Ishikawa (cell line): Measurements from ENCODE around the gene SCGB3A2.

Experiments used
- CEBPB ChIP-seq: IDR thresholded peaks from 2 replicates; pipeline ENCODE4 v1.6.1; 2012
- CREB1 ChIP-seq: IDR thresholded peaks from 2 replicates; pipeline ENCODE4 v1.6.1; 2012; ENCODE audit warnings: low read depth
- EGR1 ChIP-seq: IDR thresholded peaks from 2 replicates; pipeline ENCODE4 v1.6.1; 2012
- EP300 ChIP-seq: IDR thresholded peaks from 2 replicates; pipeline ENCODE4 v1.6.1; 2012; ENCODE audit warnings: borderline replicate concordance
- FOXM1 ChIP-seq: IDR thresholded peaks from 2 replicates; pipeline ENCODE4 v1.6.1; 2012; ENCODE audit warnings: low read depth, borderline replicate concordance
- NFIC ChIP-seq: IDR thresholded peaks from 2 replicates; pipeline ENCODE4 v1.6.1; 2012
- RAD21 ChIP-seq: IDR thresholded peaks from 2 replicates; pipeline ENCODE4 v1.6.1; 2012; ENCODE audit warnings: low read depth
- TAF1 ChIP-seq: IDR thresholded peaks from 2 replicates; pipeline ENCODE4 v1.6.1; 2012; ENCODE audit warnings: low read depth, mild to moderate bottlenecking
- TCF12 ChIP-seq: IDR thresholded peaks from 2 replicates; pipeline ENCODE4 v1.6.1; 2012; ENCODE audit warnings: low read depth
- TEAD4 ChIP-seq: IDR thresholded peaks from 2 replicates; pipeline ENCODE4 v1.6.1; 2012
- YY1 ChIP-seq: IDR thresholded peaks from 2 replicates; pipeline ENCODE4 v1.6.1; 2012; ENCODE audit warnings: low read depth
- ZBTB7A ChIP-seq: IDR thresholded peaks from 2 replicates; pipeline ENCODE4 v1.6.1; 2012; ENCODE audit warnings: low read depth
- TF ChIP-seq, protein P1 (sequence below): IDR thresholded peaks from 2 replicates; pipeline ENCODE4 v1.6.1; 2012
- TF ChIP-seq, protein P2 (sequence below): IDR thresholded peaks from 2 replicates; pipeline ENCODE4 v1.6.1; 2012
- TF ChIP-seq, protein P3 (sequence below): IDR thresholded peaks from 2 replicates; pipeline ENCODE4 v1.6.1; 2012; ENCODE audit warnings: low read depth, mild to moderate bottlenecking

SCGB3A2 gene

DNA sequence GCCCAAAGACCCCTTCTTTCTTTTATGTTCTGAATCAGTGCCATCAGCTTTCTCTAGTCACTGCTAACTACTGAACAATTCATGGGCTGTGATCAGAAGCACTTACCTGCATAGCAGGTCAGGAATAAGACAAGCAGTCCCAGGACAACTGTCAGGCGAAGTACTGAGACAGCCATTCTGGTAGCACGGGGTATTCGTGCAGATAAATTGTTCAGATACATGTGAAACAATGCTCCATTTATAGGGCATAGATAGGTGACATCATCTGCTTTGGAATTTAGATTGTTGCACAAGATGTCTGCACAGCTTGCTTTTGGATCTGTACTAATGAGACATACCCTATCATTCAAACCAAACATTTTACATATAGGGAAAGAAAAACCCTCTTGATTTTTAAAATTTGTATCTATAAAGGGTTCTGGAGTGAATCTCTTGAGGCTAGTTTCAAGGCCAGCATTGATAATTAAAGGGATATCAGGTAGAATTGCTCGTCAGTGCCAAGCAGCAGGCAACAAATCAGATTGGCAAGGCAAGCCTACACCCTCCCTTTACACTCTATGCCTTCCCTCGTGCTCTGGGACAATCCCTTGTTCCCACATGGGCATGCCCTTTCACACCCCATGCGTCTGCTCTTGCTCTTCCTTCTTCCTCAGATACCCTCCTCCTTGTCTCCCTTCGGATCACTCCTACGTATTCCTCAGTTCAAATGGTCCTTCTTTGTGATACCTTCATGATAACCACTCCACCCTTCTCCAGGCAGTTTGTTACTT, 28.0 kb downstream of the SCGB3A2 start, which contains the start of gene C5orf46:
Gene C5orf46, minus strand, starts transcription at position 213 of the 770 bp plus-strand sequence. Its CDS starts 37 bp downstream, at position 176.
- TF ChIP-seq EGR1 (no peak), ZBTB7A (no peak), RAD21 (no peak), NFIC (no peak), CREB1 (no peak), FOXM1 (no peak), CEBPB (peak; percentile 47; the same call in 1 of the 2 replicates), TEAD4 (0 out of 2 replicates have a peak, but pooled peaks have one; percentile 12)
- TF ChIP-seq, protein P1, sequence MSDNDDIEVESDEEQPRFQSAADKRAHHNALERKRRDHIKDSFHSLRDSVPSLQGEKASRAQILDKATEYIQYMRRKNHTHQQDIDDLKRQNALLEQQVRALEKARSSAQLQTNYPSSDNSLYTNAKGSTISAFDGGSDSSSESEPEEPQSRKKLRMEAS = no peak
- TF ChIP-seq, protein P2, sequence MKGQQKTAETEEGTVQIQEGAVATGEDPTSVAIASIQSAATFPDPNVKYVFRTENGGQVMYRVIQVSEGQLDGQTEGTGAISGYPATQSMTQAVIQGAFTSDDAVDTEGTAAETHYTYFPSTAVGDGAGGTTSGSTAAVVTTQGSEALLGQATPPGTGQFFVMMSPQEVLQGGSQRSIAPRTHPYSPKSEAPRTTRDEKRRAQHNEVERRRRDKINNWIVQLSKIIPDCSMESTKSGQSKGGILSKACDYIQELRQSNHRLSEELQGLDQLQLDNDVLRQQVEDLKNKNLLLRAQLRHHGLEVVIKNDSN = no peak

DNA sequence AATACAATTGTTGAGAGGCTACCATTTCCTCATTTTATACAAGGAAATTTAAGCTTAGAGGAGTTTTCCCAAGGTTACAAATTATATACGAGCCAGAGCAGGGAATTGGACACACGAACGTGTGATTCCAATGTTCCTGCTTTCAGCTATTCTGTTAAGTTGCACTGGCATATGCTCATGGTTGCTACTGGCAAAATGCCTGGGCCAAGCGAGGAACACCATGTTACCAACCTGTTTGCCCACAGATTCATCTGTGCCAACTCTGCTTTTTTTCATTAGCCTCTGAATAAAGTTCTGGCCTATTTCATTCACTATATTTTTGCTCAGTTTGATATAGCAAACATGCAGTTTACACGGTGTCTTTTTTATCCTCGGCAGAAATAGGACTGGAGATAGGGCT, 32.9 kb downstream of the SCGB3A2 start:
- no peak for TF ChIP-seq NFIC
- no peak for TF ChIP-seq FOXM1

DNA sequence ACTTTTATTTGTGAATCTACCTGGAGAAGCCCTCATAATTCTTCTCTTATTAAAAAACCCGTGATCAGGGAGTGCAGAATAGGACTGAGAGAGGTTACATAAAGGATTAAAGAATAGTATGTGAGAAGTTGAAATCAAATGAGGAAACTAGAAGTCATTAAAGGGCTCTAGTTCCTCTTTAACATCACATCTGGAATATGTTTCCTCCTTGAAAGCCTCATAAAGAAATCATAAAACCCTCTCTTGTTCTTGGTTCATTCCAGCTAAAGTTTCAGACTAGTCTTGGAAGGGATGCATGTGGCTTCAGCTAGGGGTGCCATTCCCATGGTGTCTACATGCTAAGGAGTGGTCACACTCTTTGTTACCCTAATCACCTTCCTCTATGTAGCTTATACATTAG, 33.5 kb downstream of the SCGB3A2 start:
- TF ChIP-seq NFIC (no peak), FOXM1 (no peak), YY1 (no peak), EGR1 (no peak), TCF12 (no peak), CREB1 (no peak), TEAD4 (no peak), RAD21 (no peak), ZBTB7A (no peak), CEBPB (no peak), EP300 (no peak), TAF1 (no peak)
- TF ChIP-seq, protein P1 = no peak
- TF ChIP-seq, protein P2 = no peak
- TF ChIP-seq, protein P3, sequence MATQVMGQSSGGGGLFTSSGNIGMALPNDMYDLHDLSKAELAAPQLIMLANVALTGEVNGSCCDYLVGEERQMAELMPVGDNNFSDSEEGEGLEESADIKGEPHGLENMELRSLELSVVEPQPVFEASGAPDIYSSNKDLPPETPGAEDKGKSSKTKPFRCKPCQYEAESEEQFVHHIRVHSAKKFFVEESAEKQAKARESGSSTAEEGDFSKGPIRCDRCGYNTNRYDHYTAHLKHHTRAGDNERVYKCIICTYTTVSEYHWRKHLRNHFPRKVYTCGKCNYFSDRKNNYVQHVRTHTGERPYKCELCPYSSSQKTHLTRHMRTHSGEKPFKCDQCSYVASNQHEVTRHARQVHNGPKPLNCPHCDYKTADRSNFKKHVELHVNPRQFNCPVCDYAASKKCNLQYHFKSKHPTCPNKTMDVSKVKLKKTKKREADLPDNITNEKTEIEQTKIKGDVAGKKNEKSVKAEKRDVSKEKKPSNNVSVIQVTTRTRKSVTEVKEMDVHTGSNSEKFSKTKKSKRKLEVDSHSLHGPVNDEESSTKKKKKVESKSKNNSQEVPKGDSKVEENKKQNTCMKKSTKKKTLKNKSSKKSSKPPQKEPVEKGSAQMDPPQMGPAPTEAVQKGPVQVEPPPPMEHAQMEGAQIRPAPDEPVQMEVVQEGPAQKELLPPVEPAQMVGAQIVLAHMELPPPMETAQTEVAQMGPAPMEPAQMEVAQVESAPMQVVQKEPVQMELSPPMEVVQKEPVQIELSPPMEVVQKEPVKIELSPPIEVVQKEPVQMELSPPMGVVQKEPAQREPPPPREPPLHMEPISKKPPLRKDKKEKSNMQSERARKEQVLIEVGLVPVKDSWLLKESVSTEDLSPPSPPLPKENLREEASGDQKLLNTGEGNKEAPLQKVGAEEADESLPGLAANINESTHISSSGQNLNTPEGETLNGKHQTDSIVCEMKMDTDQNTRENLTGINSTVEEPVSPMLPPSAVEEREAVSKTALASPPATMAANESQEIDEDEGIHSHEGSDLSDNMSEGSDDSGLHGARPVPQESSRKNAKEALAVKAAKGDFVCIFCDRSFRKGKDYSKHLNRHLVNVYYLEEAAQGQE = no peak

DNA sequence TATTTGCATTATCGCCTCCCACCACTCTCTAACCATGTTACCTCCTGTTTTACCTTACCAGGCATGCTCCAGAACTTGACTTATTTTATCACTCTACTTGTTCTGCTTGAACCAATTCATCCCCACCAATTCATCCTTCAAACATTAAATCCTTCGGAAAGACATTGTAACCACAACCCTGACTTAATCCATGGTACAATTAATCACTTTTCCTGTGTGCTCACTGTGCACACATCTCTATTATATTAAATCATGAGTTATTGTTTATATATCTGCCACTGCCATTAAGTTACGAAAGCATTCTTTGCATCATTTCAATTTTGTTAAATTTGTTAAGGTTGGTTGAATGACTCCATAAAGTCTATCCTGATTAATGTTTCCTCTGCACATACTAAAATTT, 35.3 kb downstream of the SCGB3A2 start:
- no peak for TF ChIP-seq EP300
- no peak for TF ChIP-seq CREB1
- TF ChIP-seq, protein P2 = no peak
- no peak for TF ChIP-seq ZBTB7A
- no peak for TF ChIP-seq TCF12
- no peak for TF ChIP-seq TAF1
- no peak for TF ChIP-seq RAD21
- no peak for TF ChIP-seq YY1
- TF ChIP-seq, protein P3 = no peak
- no peak for TF ChIP-seq CEBPB

DNA sequence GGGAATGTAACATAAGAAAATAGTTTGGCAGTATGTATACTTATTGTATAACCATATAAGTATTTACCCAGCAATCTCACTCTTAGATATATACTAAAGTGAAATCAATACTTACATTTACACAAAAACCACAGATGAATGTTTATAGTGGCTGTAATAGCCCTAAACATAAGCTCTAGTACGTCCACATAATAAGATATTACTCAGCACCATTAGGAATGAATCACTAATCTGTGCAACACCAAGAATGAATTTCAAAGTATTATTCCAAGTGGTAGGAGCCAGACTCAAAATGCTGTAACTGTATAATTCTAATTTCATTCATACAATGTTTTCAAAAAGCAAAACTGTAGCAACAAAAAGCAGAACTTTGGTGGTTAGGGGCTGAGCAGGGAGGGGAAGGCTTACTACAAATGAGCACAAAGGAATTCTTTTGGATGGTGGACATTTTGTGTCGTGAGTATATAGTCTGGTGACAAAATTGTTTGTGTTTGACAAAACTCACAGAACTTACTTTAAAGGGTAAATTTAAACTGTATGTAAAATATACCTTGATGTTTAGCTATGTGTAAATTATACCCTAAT, 39.7 kb downstream of the SCGB3A2 start:
- TF ChIP-seq EGR1 = no peak
- TF ChIP-seq CREB1 = no peak

DNA sequence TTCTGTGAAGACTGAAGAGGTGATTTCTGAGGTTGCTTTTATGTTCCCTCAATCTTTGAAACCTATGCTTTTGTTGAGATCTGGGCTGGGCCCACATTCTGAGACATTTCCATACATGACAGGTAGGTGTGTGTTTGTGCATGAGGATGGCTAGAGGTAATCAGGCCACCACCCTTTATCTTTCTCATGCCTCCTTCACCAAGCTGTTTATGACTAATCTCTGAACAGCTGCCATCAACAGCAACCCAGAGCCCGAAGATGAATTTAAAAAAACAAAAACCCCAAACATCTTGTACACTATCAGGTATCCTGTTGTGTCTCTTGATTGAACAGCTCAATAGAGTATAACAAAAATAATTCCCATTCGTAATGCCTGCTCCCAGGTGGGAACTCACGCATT, 40.4 kb downstream of the SCGB3A2 start:
- TF ChIP-seq TAF1 (no peak), TEAD4 (no peak), FOXM1 (no peak), NFIC (no peak), TCF12 (no peak), CREB1 (no peak), ZBTB7A (no peak), CEBPB (no peak), EGR1 (no peak), YY1 (no peak), RAD21 (no peak), EP300 (no peak)
- TF ChIP-seq, protein P1 = no peak
- TF ChIP-seq, protein P2 = no peak
- TF ChIP-seq, protein P3 = no peak
